K562 (cell line): Measurements from ENCODE around the gene HRNR. TPM values are rescaled to one million over a fixed set of nuclear protein-coding genes. Genes with fewer than 3 reads are reported as not detected.

Experiments used
- ATAC-seq: fragments of 200-7000 bp; cut with Tn5 transposase; 3 replicates; pipeline ENCODE4 v1.9.1; 2020; ENCODE audit warnings: moderate library complexity
- BruUV-seq: library from RNA; stranded (reverse); fragments of 400-500 nt; replicated peaks from 2 replicates; lab custom pipeline; 2021; lab: Mats Ljungman, UMichigan
- CTCF ChIA-PET: fragments of 300-600 bp; formaldehyde crosslinking; extraction: SDS; loops from one replicate; lab custom pipeline; 2021; ENCODE audit warnings: low intra/inter-chr PET ratio; lab: Yijun Ruan, JAX
- POLR2A ChIA-PET: fragments of 300-600, 350-650 bp; sonication (Branson Sonifier 250); formaldehyde crosslinking; extraction: SDS; loops from one replicate; lab custom pipeline; 2021; ENCODE audit warnings: antibody characterized with exemption, inconsistent platforms; lab: Yijun Ruan, JAX
- DNase-seq, 4 experiments: peaks; one replicate each; pipeline versions ENCODE4 v3.0.0 to v3.0.0-alpha.2; 2011 to 2018; ENCODE audit warnings: low spot score in 3 of 4, mixed read lengths in 3 of 4; ENCODE audit errors: extremely low read depth in 1 of 4
- FAIRE-seq: peaks from 2 replicates; lab custom pipeline; 2011; peaks lifted over from hg19 to GRCh38; lab: Jason Lieb, UNC
- H2AFZ ChIP-seq: 2 replicates; pipeline ENCODE4 v1.6.0; 2011; ENCODE audit warnings: low read depth, low read length, control low read depth, inconsistent platforms
- H3K27ac ChIP-seq: fragments of 200-600 bp; 3 replicates; pipeline ENCODE4 v1.8.0; 2011; ENCODE audit warnings: low read depth, mild to moderate bottlenecking, control low read depth, inconsistent platforms, low read length, moderate library complexity, mixed read lengths; ENCODE audit errors: extremely low read depth
- H3K27me3 ChIP-seq, 2 experiments: fragments of 300-600 bp in 1 of 2; 2 replicates in 1 of 2; 3 replicates in 1 of 2; pipeline versions ENCODE4 v1.6.0 to v1.8.0; 2011; ENCODE audit warnings: inconsistent platforms in 2 of 2, low read length in 2 of 2, mild to moderate bottlenecking in 1 of 2, mixed read lengths in 1 of 2, moderate library complexity in 1 of 2; ENCODE audit not compliant: control insufficient read depth in 2 of 2, insufficient read depth in 2 of 2
- H3K36me3 ChIP-seq: fragments of 300-600 bp; 3 replicates; pipeline ENCODE4 v1.8.0; 2011; ENCODE audit warnings: mild to moderate bottlenecking, low read length, inconsistent platforms; ENCODE audit not compliant: control insufficient read depth, insufficient read depth
- H3K4me1 ChIP-seq, 2 experiments: fragments of 200-600 bp in 1 of 2; replicated peaks in 1 of 2; 2 replicates in 1 of 2; 3 replicates in 1 of 2; pipeline versions ENCODE4 v1.5.1 to v1.8.0; 2011; ENCODE audit warnings: inconsistent platforms in 2 of 2, low read length in 2 of 2, mild to moderate bottlenecking in 1 of 2, mixed read lengths in 1 of 2, moderate library complexity in 1 of 2; ENCODE audit not compliant: control insufficient read depth in 2 of 2, insufficient read depth in 2 of 2
- H3K4me2 ChIP-seq: 2 replicates; pipeline ENCODE4 v1.6.1; 2011; ENCODE audit warnings: low read length, control low read depth, inconsistent platforms, mixed read lengths; ENCODE audit not compliant: insufficient read depth
- H3K4me3 ChIP-seq: fragments of 200-600 bp; sonication (generic), shearing (Covaris generic); 2 replicates; pipeline ENCODE4 v1.5.1; 2016; ENCODE audit warnings: control low read depth, inconsistent platforms
- H3K79me2 ChIP-seq: fragments of 200-600 bp; 3 replicates; pipeline ENCODE4 v1.8.0; 2011; ENCODE audit warnings: low read length, inconsistent platforms; ENCODE audit not compliant: control insufficient read depth, insufficient read depth
- H3K9ac ChIP-seq, 2 experiments: 2 replicates each; pipeline versions ENCODE4 v1.6.0 to v1.6.1; 2011; ENCODE audit warnings: low read depth in 2 of 2, low read length in 2 of 2, control low read depth in 1 of 2, inconsistent platforms in 1 of 2, mild to moderate bottlenecking in 1 of 2, mixed read lengths in 1 of 2; ENCODE audit not compliant: insufficient read depth in 1 of 2
- H3K9me1 ChIP-seq: one replicate; pipeline ENCODE4 v1.6.0; 2011; ENCODE audit warnings: inconsistent platforms, mild to moderate bottlenecking, low read length, moderate library complexity; ENCODE audit not compliant: control insufficient read depth, insufficient read depth
- H3K9me3 ChIP-seq: replicated peaks from 2 replicates; pipeline ENCODE4 v1.5.1; 2011; ENCODE audit warnings: low read depth, low read length, inconsistent platforms; ENCODE audit not compliant: control insufficient read depth, insufficient read depth
- H4K20me1 ChIP-seq: replicated peaks from 2 replicates; pipeline ENCODE4 v1.6.1; 2011; ENCODE audit warnings: low read length, inconsistent platforms, mixed read lengths; ENCODE audit not compliant: control insufficient read depth, insufficient read depth
- CCAR2 ChIP-seq: fragments of 200-400 bp; formaldehyde crosslinking; IDR thresholded peaks from 2 replicates; pipeline ENCODE4 v1.6.1; 2017; ENCODE audit warnings: mild to moderate bottlenecking, low read depth, low read length
- FIP1L1 ChIP-seq: fragments of 200-400 bp; formaldehyde crosslinking; IDR thresholded peaks from 2 replicates; pipeline ENCODE4 v1.6.1; 2018; ENCODE audit warnings: mild to moderate bottlenecking, low read depth, low read length; ENCODE audit not compliant: poor library complexity, severe bottlenecking
- ID3 ChIP-seq, 2 experiments: fragments of 250-450 bp in 1 of 2; fragments of 450-650 bp in 1 of 2; sonication (Bioruptor Pico) in 1 of 2; IDR thresholded peaks; 2 replicates each; pipeline versions ENCODE4 v1.6.1 to v1.8.0; 2016 to 2021; ENCODE audit warnings: mild to moderate bottlenecking in 2 of 2, moderate library complexity in 2 of 2, missing compliant biosample characterization in 1 of 2, missing genetic modification characterization in 1 of 2
- JUND ChIP-seq, 2 experiments: IDR thresholded peaks; 2 replicates in 1 of 2; 3 replicates in 1 of 2; pipeline ENCODE4 v1.6.1; 2011; ENCODE audit warnings: borderline replicate concordance in 2 of 2, low read depth in 2 of 2, low read length in 2 of 2, improper control_type of control experiment in 1 of 2, missing biosample characterization in 1 of 2, missing genetic modification characterization in 1 of 2, missing genetic modification reagents in 1 of 2
- MAZ ChIP-seq, 2 experiments: fragments of 450-650 bp in 1 of 2; sonication (generic) in 1 of 2; formaldehyde crosslinking; IDR thresholded peaks in 1 of 2; conservative IDR thresholded peaks in 1 of 2; 2 replicates each; pipeline versions ENCODE4 v1.4.0 to v1.5.0; 2020; ENCODE audit warnings: mild to moderate bottlenecking in 1 of 2, missing genetic modification reagents in 1 of 2
- MYC ChIP-seq, 2 experiments: fragments of 250-450 bp in 1 of 2; sonication (Bioruptor Pico) in 1 of 2; IDR thresholded peaks; 2 replicates each; pipeline versions ENCODE4 v1.5.1 to v1.6.1; 2012 to 2021; ENCODE audit warnings: low read depth in 2 of 2, borderline replicate concordance in 1 of 2, improper control_type of control experiment in 1 of 2, low read length in 1 of 2, mild to moderate bottlenecking in 1 of 2, moderate library complexity in 1 of 2
- MYNN ChIP-seq, 2 experiments: sonication (generic); formaldehyde crosslinking in 1 of 2; IDR thresholded peaks; 2 replicates each; pipeline versions ENCODE4 v1.5.0 to v1.6.1; 2016 to 2020; ENCODE audit warnings: antibody characterized with exemption in 1 of 2, missing genetic modification reagents in 1 of 2
- POLR2A ChIP-seq: fragments of 450-650 bp; conservative IDR thresholded peaks from 2 replicates; pipeline ENCODE4 v1.6.1; 2016
- POLR3A ChIP-seq: IDR thresholded peaks from 2 replicates; pipeline ENCODE4 v1.6.1; 2011; ENCODE audit warnings: borderline replicate concordance, mild to moderate bottlenecking, moderate library complexity; ENCODE audit not compliant: insufficient read length, insufficient read depth; ENCODE audit errors: extremely low read depth
- RBFOX2 ChIP-seq: fragments of 200-400 bp; formaldehyde crosslinking; IDR thresholded peaks from 2 replicates; pipeline ENCODE4 v1.6.1; 2017; ENCODE audit warnings: low read depth, mild to moderate bottlenecking, low read length, moderate library complexity
- TRIM24 ChIP-seq, 2 experiments: fragments of 450-650 bp; IDR thresholded peaks; 2 replicates each; pipeline ENCODE4 v1.6.1; 2016
- ZC3H8 ChIP-seq: fragments of 450-650 bp; IDR thresholded peaks from 2 replicates; pipeline ENCODE4 v1.6.1; 2017
- ZEB2 ChIP-seq: fragments of 450-650 bp; IDR thresholded peaks from 2 replicates; pipeline ENCODE4 v1.6.1; 2016
- ZFPM2 ChIP-seq: fragments of 250-450 bp; sonication (Bioruptor Pico); IDR thresholded peaks from 2 replicates; pipeline ENCODE4 v1.5.1; 2022; ENCODE audit warnings: mild to moderate bottlenecking
- ZFX ChIP-seq: sonication (generic); formaldehyde crosslinking; IDR thresholded peaks from 2 replicates; pipeline ENCODE4 v1.8.0; 2022; ENCODE audit warnings: mild to moderate bottlenecking, missing genetic modification reagents, moderate library complexity
- ZNF655 ChIP-seq: fragments of 250-450 bp; sonication (Bioruptor Pico); IDR thresholded peaks from 2 replicates; pipeline ENCODE4 v1.5.0; 2021
- WGBS: fragments of 100-300 bp; shearing (Covaris generic); methylation state at CpG from one replicate; pipeline ENCODE4 v1.1.6; 2016; ENCODE audit warnings: low coverage, mixed read lengths; ENCODE audit not compliant: insufficient coverage; ENCODE audit errors: missing lambda C conversion rate; 5-methylcytosine and 5-hydroxymethylcytosine counted together
- in situ Hi-C: fragments of 300-500 bp; cut with MboI; formaldehyde crosslinking; loops from 4 replicates; pipeline ENCODE4 v1.15.0; 2018; ENCODE audit warnings: inconsistent platforms, mixed read lengths
- intact Hi-C: fragments of 100-400 bp; cut with micrococcal nuclease; formaldehyde crosslinking; loops from 2 replicates; pipeline ENCODE4 v1.14.2; 2022
- polyA plus RNA-seq, 8 experiments: library from polyadenylated mRNA; depleted of rRNA in 4 of 8; stranded (reverse) in 5 of 8; unstranded in 3 of 8; fragments of >200 nt; fragmentation: Nextera tagmentation in 2 of 8; fragmentation: Illumina TruSeq in 1 of 8; extraction: Ambion mirVana in 2 of 8; extraction: Trizol in 1 of 8; gene quantifications; 2 replicates each; pipeline versions ENCODE4 v1.2.1 to v1.2.3, GENCODE V29; 2011 to 2014; ENCODE audit warnings: inconsistent platforms in 1 of 8, missing spikeins in 1 of 8
- total RNA-seq, 7 experiments: library from RNA; depleted of rRNA in 6 of 7; stranded (reverse); fragments of >200 nt in 6 of 7; fragmentation: Illumina TruSeq in 2 of 7; extraction: Trizol in 2 of 7; gene quantifications; 2 replicates each; pipeline versions ENCODE4 v1.2.1 to v1.2.3, GENCODE V29; 2011 to 2021; ENCODE audit warnings: low replicate concordance in 1 of 7
- TF ChIP-seq, protein P1 (sequence below): IDR thresholded peaks from 2 replicates; pipeline ENCODE4 v1.6.1; 2012; ENCODE audit warnings: low read depth, low read length, improper control_type of control experiment, borderline replicate concordance
- TF ChIP-seq, protein P2 (sequence below): fragments of 450-650 bp; IDR thresholded peaks from 2 replicates; pipeline ENCODE4 v1.6.1; 2017; ENCODE audit warnings: mild to moderate bottlenecking, moderate library complexity

HRNR gene
- total and polyA plus RNA-seq, 9 of the 15 experiments (the other 6 are each of a cell fraction or from before 2014, with no cell fraction given), result not detected

GRCh38 chr1:152168535-152168868 lies 55.5 kb downstream of the HRNR start:
- FAIRE-seq (no peak), DNase-seq (no peak), ATAC-seq (no peak)
- no TSS peak for BruUV-seq
- ChIA-PET POLR2A (interaction anchor here (1.0 kb wide), 1 partner anchor 10 kb away, joined by 3 read pairs; the partner anchor contains the start of gene RPTN), CTCF (no interaction called here)
- Histone ChIP-seq H4K20me1 (no peaks in the 10 kb centered on the region), H3K27me3 (no peaks in the 10 kb centered on the region), H3K4me3 (no peak overlapping the region), H2AFZ (no peak overlapping the region), H3K9me1 (no peaks in the 10 kb centered on the region), H3K27ac (no peak overlapping the region), H3K9me3 (no peaks in the 10 kb centered on the region), H3K36me3 (no peaks in the 10 kb centered on the region), H3K4me2 (no peak overlapping the region), H3K79me2 (no peaks in the 10 kb centered on the region), H3K4me1 (no peaks in the 10 kb centered on the region), H3K9ac (no peak overlapping the region)
- intact Hi-C loops, result no loop called here
- in situ Hi-C loops, result no loop called here
- WGBS, result 0% methylated on average over 1 of the region's 1 CpG
- TF ChIP-seq, protein P1, sequence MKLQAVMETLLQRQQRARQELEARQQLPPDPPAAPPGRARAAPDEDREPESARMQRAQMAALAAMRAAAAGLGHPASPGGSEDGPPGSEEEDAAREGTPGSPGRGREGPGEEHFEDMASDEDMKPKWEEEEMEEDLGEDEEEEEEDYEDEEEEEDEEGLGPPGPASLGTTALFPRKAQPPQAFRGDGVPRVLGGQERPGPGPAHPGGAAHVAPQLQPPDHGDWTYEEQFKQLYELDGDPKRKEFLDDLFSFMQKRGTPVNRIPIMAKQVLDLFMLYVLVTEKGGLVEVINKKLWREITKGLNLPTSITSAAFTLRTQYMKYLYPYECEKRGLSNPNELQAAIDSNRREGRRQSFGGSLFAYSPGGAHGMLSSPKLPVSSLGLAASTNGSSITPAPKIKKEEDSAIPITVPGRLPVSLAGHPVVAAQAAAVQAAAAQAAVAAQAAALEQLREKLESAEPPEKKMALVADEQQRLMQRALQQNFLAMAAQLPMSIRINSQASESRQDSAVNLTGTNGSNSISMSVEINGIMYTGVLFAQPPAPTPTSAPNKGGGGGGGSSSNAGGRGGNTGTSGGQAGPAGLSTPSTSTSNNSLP, result no peak
- TF ChIP-seq ZFPM2 (CRISPR knock-in tag) (no peak), TRIM24 (IDR thresholded peaks at IDR 0.05) (no peak), ZEB2 (no peak), MYNN (IDR thresholded peaks at IDR 0.05) (no peak), MYNN (CRISPR knock-in tag; IDR thresholded peaks at IDR 0.05) (no peak), MAZ (CRISPR knock-in tag; conservative IDR thresholded peaks at IDR 0.05 in 1 of 2, IDR thresholded peaks at IDR 0.05 in 1 of 2) (no peak), POLR3A (no peak), RBFOX2 (no peak), JUND (IDR thresholded peaks at IDR 0.05; ENCODE audit: borderline replicate concordance, low read depth, low read length) (no peak), JUND (tag; IDR thresholded peaks at IDR 0.05; ENCODE audit: borderline replicate concordance, low read depth, low read length) (no peak), CCAR2 (no peak), POLR2A (no peak), MYC (IDR thresholded peaks at IDR 0.05; ENCODE audit: low read depth, low read length) (no peak), MYC (CRISPR knock-in tag; IDR thresholded peaks at IDR 0.05; ENCODE audit: borderline replicate concordance, low read depth) (no peak), FIP1L1 (no peak), ZFX (no peak), ZC3H8 (no peak), ID3 (CRISPR knock-in tag; IDR thresholded peaks at IDR 0.05) (no peak), ID3 (tag; IDR thresholded peaks at IDR 0.05) (no peak), ZNF655 (CRISPR knock-in tag) (no peak)
- TF ChIP-seq, protein P2, sequence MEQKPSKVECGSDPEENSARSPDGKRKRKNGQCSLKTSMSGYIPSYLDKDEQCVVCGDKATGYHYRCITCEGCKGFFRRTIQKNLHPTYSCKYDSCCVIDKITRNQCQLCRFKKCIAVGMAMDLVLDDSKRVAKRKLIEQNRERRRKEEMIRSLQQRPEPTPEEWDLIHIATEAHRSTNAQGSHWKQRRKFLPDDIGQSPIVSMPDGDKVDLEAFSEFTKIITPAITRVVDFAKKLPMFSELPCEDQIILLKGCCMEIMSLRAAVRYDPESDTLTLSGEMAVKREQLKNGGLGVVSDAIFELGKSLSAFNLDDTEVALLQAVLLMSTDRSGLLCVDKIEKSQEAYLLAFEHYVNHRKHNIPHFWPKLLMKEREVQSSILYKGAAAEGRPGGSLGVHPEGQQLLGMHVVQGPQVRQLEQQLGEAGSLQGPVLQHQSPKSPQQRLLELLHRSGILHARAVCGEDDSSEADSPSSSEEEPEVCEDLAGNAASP, result no peak
